A549 treated with Hydrocortisone at 1 μM for 4 hours (cell line): ENCODE data around the gene ANKRA2. TPM values are rescaled to one million over a fixed set of nuclear protein-coding genes. Genes with fewer than 3 reads are reported as not detected.

Source experiments
- total RNA-seq: library from RNA; stranded (reverse); fragments of 200-300 nt; extraction: Qiagen RNA extraction; gene quantifications from 5 replicates; pipeline ENCODE4 v1.2.3, GENCODE V29; 2022

The ANKRA2 gene
- 9.2 to 13.1 TPM (median 11.7 TPM) in 5 replicates for total RNA-seq

GRCh38 chr5:73565139-73565968 lies at the start of gene ANKRA2, which contains the start of gene UTP15:
Gene ANKRA2 (minus strand): TSS chr5:73565639. CDS start chr5:73562881, 2,758 bp downstream.
Gene UTP15 (plus strand): TSS chr5:73565743. CDS start chr5:73567345, 1,602 bp downstream.

Other genes starting within 250 kb of the ANKRA2 start
- gene FOXD1, start 116.9 kb downstream of the ANKRA2 start, total RNA-seq: 12.8 to 18.0 TPM (median 17.0 TPM) in 5 replicates
- gene BTF3, start 67.2 kb downstream of the ANKRA2 start, total RNA-seq: 1,044 to 1,119 TPM (median 1,102 TPM) in 5 replicates
- gene UTP15, start 104 bp upstream of the ANKRA2 start, total RNA-seq: 18.5 to 24.0 TPM (median 19.8 TPM) in 5 replicates
- gene ARHGEF28, start 60.6 kb upstream of the ANKRA2 start, total RNA-seq: 10.6 to 13.3 TPM (median 10.9 TPM) in 5 replicates